ENCODE data around the gene CD200R1L.

- TF ChIP-seq, protein P1, sequence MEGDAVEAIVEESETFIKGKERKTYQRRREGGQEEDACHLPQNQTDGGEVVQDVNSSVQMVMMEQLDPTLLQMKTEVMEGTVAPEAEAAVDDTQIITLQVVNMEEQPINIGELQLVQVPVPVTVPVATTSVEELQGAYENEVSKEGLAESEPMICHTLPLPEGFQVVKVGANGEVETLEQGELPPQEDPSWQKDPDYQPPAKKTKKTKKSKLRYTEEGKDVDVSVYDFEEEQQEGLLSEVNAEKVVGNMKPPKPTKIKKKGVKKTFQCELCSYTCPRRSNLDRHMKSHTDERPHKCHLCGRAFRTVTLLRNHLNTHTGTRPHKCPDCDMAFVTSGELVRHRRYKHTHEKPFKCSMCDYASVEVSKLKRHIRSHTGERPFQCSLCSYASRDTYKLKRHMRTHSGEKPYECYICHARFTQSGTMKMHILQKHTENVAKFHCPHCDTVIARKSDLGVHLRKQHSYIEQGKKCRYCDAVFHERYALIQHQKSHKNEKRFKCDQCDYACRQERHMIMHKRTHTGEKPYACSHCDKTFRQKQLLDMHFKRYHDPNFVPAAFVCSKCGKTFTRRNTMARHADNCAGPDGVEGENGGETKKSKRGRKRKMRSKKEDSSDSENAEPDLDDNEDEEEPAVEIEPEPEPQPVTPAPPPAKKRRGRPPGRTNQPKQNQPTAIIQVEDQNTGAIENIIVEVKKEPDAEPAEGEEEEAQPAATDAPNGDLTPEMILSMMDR (tag by site-specific recombination; IDR thresholded peaks at IDR 0.05) = no peak
- TF ChIP-seq ZBTB8A (tag by site-specific recombination; IDR thresholded peaks at IDR 0.05) (no peak), ZNF274 (IDR thresholded peaks at IDR 0.05; ENCODE audit: low read length) (no peak), ZNF274 (tag by site-specific recombination; IDR thresholded peaks at IDR 0.05; ENCODE audit: borderline replicate concordance) (no peak), ZNF366 (tag by site-specific recombination; conservative IDR thresholded peaks at IDR 0.05) (no peak), ZNF350 (tag by site-specific recombination; IDR thresholded peaks at IDR 0.05) (no peak), ZNF214 (tag by site-specific recombination; IDR thresholded peaks at IDR 0.05; ENCODE audit: borderline replicate concordance) (no peak), ZNF596 (tag by site-specific recombination; IDR thresholded peaks at IDR 0.05) (no peak), YY1 (tag by site-specific recombination; IDR thresholded peaks at IDR 0.05) (no peak), ZBTB20 (tag by site-specific recombination; IDR thresholded peaks at IDR 0.05) (no peak), ZNF416 (tag by site-specific recombination; IDR thresholded peaks at IDR 0.05) (no peak)
- TF ChIP-seq, protein P2, sequence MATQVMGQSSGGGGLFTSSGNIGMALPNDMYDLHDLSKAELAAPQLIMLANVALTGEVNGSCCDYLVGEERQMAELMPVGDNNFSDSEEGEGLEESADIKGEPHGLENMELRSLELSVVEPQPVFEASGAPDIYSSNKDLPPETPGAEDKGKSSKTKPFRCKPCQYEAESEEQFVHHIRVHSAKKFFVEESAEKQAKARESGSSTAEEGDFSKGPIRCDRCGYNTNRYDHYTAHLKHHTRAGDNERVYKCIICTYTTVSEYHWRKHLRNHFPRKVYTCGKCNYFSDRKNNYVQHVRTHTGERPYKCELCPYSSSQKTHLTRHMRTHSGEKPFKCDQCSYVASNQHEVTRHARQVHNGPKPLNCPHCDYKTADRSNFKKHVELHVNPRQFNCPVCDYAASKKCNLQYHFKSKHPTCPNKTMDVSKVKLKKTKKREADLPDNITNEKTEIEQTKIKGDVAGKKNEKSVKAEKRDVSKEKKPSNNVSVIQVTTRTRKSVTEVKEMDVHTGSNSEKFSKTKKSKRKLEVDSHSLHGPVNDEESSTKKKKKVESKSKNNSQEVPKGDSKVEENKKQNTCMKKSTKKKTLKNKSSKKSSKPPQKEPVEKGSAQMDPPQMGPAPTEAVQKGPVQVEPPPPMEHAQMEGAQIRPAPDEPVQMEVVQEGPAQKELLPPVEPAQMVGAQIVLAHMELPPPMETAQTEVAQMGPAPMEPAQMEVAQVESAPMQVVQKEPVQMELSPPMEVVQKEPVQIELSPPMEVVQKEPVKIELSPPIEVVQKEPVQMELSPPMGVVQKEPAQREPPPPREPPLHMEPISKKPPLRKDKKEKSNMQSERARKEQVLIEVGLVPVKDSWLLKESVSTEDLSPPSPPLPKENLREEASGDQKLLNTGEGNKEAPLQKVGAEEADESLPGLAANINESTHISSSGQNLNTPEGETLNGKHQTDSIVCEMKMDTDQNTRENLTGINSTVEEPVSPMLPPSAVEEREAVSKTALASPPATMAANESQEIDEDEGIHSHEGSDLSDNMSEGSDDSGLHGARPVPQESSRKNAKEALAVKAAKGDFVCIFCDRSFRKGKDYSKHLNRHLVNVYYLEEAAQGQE (tag by site-specific recombination; IDR thresholded peaks at IDR 0.05) = no peak
- TF ChIP-seq, protein P3, sequence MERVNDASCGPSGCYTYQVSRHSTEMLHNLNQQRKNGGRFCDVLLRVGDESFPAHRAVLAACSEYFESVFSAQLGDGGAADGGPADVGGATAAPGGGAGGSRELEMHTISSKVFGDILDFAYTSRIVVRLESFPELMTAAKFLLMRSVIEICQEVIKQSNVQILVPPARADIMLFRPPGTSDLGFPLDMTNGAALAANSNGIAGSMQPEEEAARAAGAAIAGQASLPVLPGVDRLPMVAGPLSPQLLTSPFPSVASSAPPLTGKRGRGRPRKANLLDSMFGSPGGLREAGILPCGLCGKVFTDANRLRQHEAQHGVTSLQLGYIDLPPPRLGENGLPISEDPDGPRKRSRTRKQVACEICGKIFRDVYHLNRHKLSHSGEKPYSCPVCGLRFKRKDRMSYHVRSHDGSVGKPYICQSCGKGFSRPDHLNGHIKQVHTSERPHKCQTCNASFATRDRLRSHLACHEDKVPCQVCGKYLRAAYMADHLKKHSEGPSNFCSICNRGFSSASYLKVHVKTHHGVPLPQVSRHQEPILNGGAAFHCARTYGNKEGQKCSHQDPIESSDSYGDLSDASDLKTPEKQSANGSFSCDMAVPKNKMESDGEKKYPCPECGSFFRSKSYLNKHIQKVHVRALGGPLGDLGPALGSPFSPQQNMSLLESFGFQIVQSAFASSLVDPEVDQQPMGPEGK (tag by site-specific recombination; IDR thresholded peaks at IDR 0.05) = no peak
- TF ChIP-seq, protein P4, sequence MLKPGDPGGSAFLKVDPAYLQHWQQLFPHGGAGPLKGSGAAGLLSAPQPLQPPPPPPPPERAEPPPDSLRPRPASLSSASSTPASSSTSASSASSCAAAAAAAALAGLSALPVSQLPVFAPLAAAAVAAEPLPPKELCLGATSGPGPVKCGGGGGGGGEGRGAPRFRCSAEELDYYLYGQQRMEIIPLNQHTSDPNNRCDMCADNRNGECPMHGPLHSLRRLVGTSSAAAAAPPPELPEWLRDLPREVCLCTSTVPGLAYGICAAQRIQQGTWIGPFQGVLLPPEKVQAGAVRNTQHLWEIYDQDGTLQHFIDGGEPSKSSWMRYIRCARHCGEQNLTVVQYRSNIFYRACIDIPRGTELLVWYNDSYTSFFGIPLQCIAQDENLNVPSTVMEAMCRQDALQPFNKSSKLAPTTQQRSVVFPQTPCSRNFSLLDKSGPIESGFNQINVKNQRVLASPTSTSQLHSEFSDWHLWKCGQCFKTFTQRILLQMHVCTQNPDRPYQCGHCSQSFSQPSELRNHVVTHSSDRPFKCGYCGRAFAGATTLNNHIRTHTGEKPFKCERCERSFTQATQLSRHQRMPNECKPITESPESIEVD (tag by site-specific recombination; IDR thresholded peaks at IDR 0.05) = no peak
Measured at GRCh38 chr3:112775011-112775742, 71.5 kb downstream of the CD200R1L start.
